ENCODE data around the gene CNTNAP1. TPM values are rescaled to one million over a fixed set of nuclear protein-coding genes. Genes with fewer than 3 reads are reported as not detected.

CNTNAP1 gene
- total RNA-seq, 2 experiments from 2014 or later = 2.9 to 3.8 TPM

DNA sequence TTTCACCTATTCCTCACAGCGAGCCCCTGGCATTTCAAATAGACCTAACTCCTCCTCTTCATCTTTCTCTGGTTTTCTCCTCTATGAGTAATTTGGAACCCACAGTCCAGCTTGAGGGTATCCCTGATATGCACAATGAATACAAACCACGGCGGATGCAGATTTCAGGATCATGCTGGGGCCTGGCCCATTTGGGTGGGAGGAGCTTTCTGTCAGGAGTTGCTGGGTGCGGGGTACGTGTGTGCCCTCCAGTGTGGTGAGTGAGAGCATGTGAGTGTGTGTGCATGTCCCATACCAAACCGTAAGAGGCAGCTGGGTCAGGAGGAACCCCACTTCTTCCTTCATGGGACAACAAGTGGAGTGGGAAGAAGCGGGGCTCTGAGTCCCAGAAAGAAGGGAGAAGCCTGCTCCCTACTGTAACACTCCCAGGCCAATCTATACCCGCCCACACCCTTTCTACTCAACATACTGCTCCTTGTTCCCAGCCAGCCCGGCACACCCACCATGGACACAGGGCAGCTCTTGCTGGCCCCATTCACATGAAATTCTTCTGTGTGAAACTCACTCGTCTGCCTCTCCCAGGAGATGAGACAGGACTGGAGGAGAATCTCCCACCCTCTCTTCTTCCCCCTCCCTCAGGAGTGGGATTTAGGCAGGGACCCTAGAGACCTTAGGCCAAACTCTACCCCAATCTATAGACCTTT is 18.4 kb downstream of the CNTNAP1 start:
- ChIA-PET CTCF (interaction anchor here (1.9 kb wide), 1 partner anchor 18 kb away, joined by 4 read pairs; no protein-coding TSS in a partner anchor), POLR2A (no interaction called here)

DNA sequence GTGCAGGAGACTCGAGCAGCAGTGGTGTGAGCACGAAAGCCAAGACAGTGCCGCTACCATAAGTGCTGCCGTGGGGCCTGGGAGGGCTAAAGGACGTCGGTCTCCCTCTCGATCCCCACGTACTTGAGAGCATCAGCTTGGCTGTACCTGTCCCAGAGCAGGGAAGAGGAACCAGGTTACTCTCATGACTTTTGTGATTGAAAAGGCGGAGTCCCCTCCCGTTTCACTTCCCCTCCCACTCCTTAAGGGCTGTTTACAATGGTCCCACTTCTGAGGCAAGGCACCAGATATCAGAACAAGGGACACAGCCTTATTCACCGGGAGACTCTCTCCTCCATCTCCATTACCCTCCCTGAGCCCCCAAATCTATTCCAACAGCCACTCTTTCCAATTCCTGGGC is 20.1 kb downstream of the CNTNAP1 start:
- POLR2A ChIA-PET = no interaction called here

DNA sequence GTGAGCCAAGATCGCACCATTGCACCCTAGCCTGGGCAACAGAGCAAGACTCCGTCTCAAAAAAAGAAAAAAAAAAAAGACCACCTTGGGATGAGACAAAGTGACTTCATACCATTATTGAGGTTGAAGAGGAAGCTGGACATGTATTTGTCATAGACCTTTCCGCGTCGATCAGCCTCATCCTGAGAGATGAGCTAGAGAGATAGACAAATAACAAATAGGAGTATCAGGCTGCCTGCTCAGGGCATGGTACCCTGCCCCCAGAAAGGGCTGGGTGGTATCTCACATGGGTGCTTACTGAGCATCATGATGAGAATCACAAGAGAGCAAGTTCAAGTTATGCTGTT is 22.1 kb downstream of the CNTNAP1 start:
- ChIA-PET POLR2A (interaction anchor here (0.7 kb wide), 1 partner anchor 140 kb away, joined by 4 read pairs; the partner anchor contains the start of gene AOC2), CTCF (interaction anchor here (1.4 kb wide), 1 partner anchor 126 kb away, joined by 3 read pairs; no protein-coding TSS in a partner anchor)

More for the DNA sequence above, 20.1 kb downstream of the CNTNAP1 start:
- CTCF ChIA-PET = interaction anchor here (0.6 kb wide), 1 partner anchor 1083 kb away, joined by 3 read pairs; no protein-coding TSS in a partner anchor

DNA sequence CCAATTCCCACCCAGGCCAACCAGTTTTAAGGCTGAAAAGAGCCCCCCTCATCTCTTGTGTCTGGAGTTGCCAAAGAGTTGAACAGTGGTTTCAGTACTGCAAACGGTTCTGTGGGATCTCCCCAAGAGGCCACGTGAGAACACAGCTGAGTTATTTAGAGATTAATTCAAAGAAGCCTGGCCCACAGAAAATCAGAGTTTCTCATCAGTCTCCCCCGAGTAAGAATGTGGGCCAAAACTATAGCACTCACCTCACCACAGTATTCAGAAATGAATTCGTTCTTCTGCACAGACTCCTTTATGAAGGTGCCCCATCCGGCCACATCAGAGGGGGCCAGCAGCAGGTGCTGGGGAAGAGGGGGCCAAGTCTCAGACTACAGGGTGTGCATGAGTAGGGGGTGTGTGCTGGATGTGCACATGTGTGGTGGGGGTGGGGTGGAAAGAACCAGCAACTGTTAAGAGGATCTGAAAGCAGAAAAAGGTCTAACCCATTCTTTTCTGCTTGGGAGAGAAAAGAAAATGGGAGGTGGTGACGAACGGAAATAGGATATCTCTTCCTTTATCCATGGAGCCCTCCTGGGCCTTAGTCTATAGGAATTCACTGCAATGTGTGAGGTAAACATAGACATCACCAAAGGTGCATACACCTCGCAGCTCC is 22.6 kb downstream of the CNTNAP1 start:
- POLR2A ChIA-PET = interaction anchor here (0.7 kb wide), 1 partner anchor 139 kb away, joined by 4 read pairs; the partner anchor contains the start of gene AOC2
- CTCF ChIA-PET = no interaction called here

DNA sequence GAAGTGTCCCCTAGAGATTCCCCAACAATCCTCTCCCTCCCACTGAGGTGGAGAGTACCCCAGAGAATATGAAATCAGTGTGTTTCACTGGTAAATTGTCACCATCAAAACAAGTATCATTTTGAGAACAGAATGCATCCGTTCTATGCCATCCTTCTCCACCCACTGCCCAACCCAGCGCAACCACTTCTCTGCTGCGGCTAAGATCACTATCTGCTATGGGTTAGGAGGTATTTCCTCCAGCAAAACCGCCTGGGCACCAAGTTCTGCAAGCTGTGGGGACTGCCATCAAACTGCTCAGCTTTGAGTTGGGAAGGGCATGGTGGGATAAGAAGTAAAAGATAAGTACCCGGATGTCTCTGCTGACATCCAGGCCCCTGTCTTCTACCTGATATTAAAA is 24.4 kb downstream of the CNTNAP1 start:
- POLR2A ChIA-PET = interaction anchor here (0.7 kb wide), 1 partner anchor 8 kb away, joined by 3 read pairs; no protein-coding TSS in a partner anchor
- CTCF ChIA-PET = no interaction called here

DNA sequence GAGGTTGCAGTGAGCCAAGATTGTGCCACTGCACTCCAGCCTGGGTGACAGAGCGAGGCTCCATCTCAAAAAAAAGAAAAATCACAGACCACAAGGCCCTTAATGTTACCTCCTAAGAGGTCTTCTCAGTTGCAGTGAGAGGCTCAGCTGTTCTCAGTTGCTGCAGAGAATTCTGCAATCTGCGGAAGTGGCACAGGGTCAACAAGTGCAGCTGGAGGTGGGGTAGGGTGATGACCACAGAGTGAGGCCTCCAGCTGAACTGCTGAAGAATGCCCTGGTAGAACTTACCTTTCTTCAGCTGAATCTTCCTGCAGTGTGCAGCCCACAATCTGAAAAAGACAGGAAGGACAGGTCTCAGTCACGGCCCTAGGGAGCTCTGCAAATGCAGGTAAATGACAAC is 26.3 kb downstream of the CNTNAP1 start:
- ChIA-PET POLR2A (interaction anchor here (0.6 kb wide), 1 partner anchor 11 kb away, joined by 6 read pairs; no protein-coding TSS in a partner anchor), CTCF (no interaction called here)

DNA sequence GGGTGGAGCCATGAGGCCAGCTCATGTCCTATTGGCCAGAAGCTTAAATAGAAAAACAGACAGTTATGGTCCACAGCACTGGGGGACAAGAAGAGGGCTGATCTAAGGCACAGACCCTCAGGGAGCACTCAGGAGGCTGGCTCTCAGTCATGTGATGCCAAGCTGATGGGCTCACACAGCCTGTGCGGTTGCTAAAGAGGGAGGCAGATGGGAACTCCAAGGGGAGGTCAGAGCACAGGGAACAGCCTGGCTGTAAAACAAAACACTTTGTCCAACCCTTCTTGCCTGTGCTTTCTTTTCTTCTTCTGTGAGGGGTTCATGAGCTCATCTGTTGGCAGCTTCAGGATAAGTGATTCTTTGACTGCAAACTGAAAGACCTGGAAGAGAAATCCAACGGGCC is 27.2 kb downstream of the CNTNAP1 start:
- ChIA-PET CTCF (no interaction called here), POLR2A (interaction anchor here (0.6 kb wide), 1 partner anchor 293 kb away, joined by 4 read pairs; no protein-coding TSS in a partner anchor)

DNA sequence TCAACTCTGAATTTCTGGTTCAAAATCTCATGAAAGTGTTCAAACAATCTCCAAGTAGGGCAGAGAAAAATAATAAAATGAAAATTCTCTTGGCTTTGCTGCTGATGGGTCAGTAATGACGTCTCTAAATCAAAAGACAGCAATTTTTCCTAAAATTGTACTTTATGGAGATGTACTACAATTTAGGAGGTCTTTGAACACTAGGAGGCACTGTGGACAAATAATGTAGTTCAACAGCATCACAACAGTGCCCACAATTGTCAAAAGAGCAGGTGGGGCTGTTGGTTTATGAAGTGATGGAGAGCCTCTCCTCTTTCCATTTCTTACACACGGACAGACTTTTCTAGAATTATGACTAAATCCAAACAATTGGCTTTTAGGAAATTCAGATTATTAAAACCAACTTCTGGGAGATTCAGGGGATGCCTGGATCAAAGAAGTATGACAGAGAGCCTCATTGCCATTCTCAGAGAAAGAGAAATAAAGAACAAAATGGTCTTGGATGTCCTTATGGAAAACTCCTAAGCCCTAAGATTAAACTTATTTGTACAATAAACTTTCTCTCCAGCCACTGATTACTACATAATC is 38.8 kb downstream of the CNTNAP1 start:
- CTCF ChIA-PET = interaction anchor here (1.7 kb wide), 1 partner anchor 103 kb away, joined by 7 read pairs; the partner anchor contains the start of gene BECN1

DNA sequence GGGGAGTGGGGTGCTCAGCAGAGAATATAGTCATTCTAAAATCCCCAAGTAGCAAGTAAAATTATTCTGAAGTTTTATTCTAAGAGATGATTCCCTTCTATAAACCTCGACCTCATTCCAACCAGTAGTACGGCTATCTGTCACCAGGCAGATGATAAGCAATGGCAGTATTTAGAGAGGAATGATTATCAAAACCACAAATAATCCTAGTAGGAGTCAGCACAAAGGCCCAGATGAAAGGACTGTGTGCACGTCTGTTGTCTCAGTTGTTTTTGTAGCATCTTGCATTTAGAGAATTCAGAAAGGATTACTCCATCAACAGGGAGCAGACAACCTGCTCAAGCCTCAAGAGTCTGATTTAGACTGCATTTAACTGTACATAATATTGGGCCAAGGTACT is 41.3 kb downstream of the CNTNAP1 start:
- POLR2A ChIA-PET = no interaction called here
- CTCF ChIA-PET = no interaction called here

More for the DNA sequence above, 38.8 kb downstream of the CNTNAP1 start:
- POLR2A ChIA-PET = no interaction called here

DNA sequence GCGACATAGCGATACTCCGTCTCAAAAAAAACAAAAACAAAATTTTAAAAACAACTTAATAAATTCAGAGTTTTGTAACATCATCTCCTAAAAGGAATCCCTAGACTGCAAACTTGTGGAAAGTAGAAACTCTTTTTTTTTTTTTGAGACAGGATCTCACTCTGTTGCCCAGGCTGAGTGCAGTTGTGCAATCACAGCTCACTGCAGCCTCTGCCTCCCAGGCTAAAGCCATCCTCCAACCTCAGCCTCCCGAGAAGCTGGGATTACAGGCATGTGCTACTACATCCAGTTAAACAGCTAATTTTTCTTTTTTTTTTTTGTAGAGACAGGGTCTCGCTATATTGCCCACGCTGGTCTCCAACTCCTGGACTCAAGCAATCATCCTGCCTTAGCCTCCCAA is 42.8 kb downstream of the CNTNAP1 start:
- ChIA-PET CTCF (interaction anchor here (0.6 to 1.9 kb wide), 2 partner anchors 38 to 49 kb away, joined by 3 to 6 read pairs; no protein-coding TSS in a partner anchor), POLR2A (no interaction called here)

DNA sequence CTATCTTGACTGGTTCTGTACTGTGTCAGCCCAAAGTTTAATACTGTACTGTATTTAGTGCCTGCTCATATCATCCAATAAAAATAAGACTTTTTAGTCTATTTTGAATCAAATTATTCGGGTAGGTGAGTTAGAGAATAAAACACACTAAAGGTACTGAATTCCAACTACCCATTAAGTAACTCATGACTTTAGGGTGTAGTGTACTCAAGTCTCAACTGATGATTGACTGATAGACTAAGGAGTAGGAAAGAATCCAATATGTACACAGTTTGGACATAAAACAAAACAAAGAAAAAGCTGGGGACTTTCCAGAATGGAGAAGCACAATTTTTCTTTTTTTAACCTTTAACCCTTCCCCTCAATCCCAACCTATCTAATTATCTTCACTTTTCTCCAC is 58.4 kb downstream of the CNTNAP1 start:
- ChIA-PET POLR2A (interaction anchor here (0.6 kb wide), 1 partner anchor 58 kb away, joined by 3 read pairs; the partner anchor contains the start of genes CNTD1 and COA3), CTCF (no interaction called here)

DNA sequence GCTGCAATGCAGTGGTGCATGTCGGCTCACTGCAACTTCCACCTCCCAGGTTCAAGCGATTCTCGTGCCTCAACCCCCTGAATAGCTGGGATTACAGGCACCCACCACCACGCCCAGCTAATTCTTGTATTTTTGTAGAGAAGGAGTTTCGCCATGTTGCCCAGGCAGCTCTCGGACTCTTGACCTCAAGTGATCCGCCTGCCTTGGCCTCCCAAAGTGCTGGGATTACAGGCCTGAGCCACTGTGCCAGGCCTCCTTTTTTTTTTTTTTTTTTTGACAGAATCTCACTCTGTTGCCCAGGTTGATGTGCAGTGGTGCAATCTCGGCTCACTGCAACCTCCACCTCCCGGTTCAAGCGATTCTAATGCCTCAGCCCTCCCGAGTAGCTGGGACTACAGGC is 60.6 kb downstream of the CNTNAP1 start:
- CTCF ChIA-PET = interaction anchor here (0.6 to 1.5 kb wide), 6 partner anchors 21 to 186 kb away, joined by 3 to 4 read pairs (median 3); no protein-coding TSS in a partner anchor
- POLR2A ChIA-PET = interaction anchor here (0.7 kb wide), 1 partner anchor 102 kb away, joined by 4 read pairs; no protein-coding TSS in a partner anchor

DNA sequence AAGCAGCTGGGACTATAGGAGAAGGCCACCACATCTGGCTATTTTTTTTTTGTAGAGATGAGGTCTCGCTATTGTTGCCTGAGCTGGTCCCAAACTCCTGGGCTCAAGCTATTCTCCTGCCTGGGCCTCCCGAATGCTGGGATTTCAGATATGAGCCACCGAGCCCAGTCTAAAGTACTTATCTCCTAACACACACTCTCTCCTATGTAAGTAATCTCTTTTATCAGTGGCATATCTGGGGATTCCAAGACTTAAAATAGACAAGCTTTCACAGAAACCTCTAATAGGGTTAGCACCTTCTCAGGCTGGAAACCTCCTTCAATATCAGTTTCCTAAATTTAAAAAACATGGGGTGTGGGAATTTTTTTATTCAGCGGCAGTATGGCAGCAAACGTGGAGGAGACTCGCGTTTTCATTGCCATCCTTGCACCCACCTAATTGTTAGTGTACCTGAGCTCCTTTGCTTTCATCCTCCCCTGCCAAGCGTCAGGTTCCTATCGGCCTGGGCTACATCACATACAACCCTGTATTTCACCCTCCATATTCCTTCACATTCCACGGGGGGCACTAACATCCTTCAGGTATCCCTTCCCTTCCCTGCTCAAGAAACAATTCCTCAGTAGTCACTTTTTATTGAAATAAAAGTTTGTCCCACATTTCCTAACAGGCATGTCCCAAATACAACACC is 61.4 kb downstream of the CNTNAP1 start:
- POLR2A ChIA-PET = interaction anchor here (1.0 to 1.6 kb wide), 2 partner anchors 16 to 29 kb away, joined by 4 read pairs; partner anchors contain the start of gene VPS25
- CTCF ChIA-PET = interaction anchor here (0.7 to 1.5 kb wide), 5 partner anchors 20 to 278 kb away, joined by 3 read pairs; no protein-coding TSS in a partner anchor

DNA sequence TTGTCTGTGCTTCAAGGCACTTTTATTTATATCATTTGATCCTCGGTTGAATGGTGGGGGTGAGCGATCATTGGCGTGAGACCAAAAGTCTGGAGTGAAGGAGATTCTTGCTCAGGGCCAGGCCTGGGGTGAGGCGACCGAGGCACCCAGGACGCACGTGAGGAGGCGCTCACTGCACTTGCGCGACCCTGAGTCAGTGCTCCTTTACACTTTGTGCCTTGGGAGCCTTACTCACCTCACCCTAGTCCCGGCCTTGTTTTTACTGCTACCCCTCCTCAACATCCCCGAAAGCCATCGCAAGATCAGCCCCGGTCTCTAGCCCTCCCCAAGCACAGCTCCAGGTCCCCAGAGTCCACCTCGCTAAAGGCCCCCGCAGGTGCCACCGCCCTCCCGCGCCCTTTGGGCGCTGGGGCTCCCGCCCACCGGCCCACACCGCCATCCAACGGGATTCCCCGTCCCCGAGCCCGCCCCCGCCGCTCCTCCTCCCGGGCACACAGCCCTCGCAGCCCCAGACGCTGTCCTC is 62.0 kb downstream of the CNTNAP1 start:
- POLR2A ChIA-PET = interaction anchor here (1.0 to 1.6 kb wide), 2 partner anchors 17 to 29 kb away, joined by 4 read pairs; partner anchors contain the start of gene VPS25
- CTCF ChIA-PET = interaction anchor here (1.1 to 1.5 kb wide), 2 partner anchors 97 to 185 kb away, joined by 3 read pairs; no protein-coding TSS in a partner anchor

DNA sequence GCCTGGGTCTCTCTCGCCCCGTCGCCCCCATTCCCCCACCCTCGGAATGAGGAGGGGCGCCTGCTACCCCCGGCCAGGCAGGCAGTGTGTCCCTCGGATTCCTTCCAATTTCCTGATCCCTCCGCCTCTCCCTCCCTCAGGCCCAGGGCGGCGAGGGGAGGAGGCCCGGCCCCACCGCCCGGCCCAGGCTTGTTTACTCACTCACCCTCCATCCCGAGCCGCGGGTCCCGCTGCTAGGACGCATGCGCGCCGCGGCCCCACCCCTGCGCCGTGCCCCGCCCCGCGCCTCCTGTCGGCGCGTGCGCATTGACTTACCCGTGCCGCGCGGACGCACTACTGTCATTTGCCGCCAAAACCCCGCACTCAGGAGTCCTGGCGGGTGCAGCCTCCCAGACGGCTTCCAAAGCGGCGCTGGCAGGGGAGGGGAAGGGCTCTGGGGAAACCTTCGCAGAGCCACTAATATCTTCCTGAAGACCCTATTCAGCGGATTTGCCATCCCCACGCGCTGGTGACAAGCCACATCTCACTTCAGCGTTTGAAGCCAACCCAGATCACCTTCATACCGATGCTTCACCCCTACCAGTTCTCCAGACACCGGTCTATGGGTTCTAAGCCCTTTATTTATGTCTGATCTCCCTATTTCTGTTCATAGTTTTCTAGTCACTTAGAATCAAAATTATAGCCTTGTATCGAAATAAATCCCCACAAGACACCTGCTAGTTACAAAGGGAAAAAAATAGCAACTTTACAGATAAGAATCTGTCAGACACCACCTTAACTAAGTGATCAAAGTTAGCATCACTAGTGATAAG is 62.7 kb downstream of the CNTNAP1 start, which contains the start of gene EZH1:
Gene EZH1 (minus strand): TSS at position 235 of the 812 bp plus-strand sequence. CDS start 16,099 bp downstream, outside the sequence.
- ChIA-PET CTCF (no interaction called here), POLR2A (interaction anchor here (1.0 to 1.6 kb wide), 2 partner anchors 18 to 28 kb away, joined by 4 read pairs; partner anchors contain the start of gene VPS25)

DNA sequence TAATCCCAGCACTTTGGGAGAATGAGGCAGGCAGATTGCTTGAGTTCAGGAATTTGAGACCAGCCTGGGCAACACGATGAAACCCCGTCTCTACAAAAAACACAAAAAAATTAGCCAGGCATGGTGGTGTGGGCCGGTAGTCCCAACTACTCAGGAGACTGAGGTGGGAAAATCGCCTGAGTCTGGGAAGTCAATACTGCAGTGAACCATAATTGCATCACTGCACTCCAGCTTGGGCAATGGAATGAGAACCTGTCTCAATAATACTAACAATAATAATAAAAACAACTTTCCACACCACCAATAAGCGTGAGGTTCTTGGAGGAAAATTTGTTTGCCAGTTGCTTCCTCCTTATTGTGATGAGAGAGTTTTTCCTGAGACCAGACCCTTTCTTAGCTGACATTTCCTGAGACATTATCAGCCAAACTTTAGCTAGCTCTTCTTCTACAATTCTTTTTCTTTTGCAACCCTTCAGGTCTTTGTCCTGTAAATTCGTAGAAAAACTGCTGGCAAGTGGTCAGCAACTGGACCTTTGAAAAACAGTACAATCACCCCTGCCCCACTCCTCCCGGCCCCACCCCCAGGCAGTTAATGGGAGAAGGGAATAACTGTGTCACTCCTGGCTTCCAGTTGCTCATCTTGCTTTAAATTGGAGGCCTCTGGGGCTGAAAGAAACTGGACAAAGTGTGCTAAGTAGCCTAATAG is 66.0 kb downstream of the CNTNAP1 start:
- CTCF ChIA-PET = interaction anchor here (1.0 to 1.3 kb wide), 2 partner anchors 12 to 15 kb away, joined by 3 to 4 read pairs; no protein-coding TSS in a partner anchor
- POLR2A ChIA-PET = no interaction called here

Measured in activated CD8-positive, alpha-beta memory T cell treated with anti-CD3 and anti-CD28 coated beads for 36 hours (primary cell).